Measurements from ENCODE around the gene OR10H2. TPM values are rescaled to one million over a fixed set of nuclear protein-coding genes. Genes with fewer than 3 reads are reported as not detected.

The OR10H2 gene
- total RNA-seq, 1 experiment from 2014 or later: not detected

GRCh38 chr19:15775249-15775648 is 47.4 kb downstream of the OR10H2 start:
- H3K9me3 ChIP-seq (ENCODE audit: control insufficient read depth, insufficient read depth, low read depth, low read length): no peaks in the 10 kb centered on the region
- ChIA-PET CTCF (no interaction called here), POLR2A (no interaction called here)
- in situ Hi-C loops (cut with HindIII; ENCODE audit: low pct_unique_long_range_greater_than_20kb, low sequenced_read_pairs) (no loop called here), intact Hi-C loops (cut with micrococcal nuclease; ENCODE audit: unreplicated experiment) (no loop called here)
- H3K4me1 ChIP-seq (ENCODE audit: control insufficient read depth, insufficient read depth, low read length): no peaks in the 10 kb centered on the region
- no peak for DNase-seq (ENCODE audit: low read depth, low spot score)
- TF ChIP-seq CTCF (IDR thresholded peaks at IDR 0.05) (no peak), TCF7L2 (IDR thresholded peaks at IDR 0.05; ENCODE audit: low read depth, low read length) (no peak), POLR2AphosphoS5 (IDR thresholded peaks at IDR 0.05; ENCODE audit: low read depth, low read length) (no peak), SIN3A (IDR thresholded peaks at IDR 0.05; ENCODE audit: borderline replicate concordance, insufficient read depth, low read depth, low read length) (no peak), REST (IDR thresholded peaks at IDR 0.05; ENCODE audit: insufficient read depth in 1 of 2, low read depth in 2 of 2, low read length in 1 of 2) (no peak)
- no peak overlapping the region for H3K4me3 ChIP-seq (ENCODE audit: low read depth in 2 of 2, low read length in 2 of 2)
- BruUV-seq (replicated peaks): no TSS peak
- H3K27ac ChIP-seq (ENCODE audit: low read length): no peak overlapping the region
- no peaks in the 10 kb centered on the region; the same call in 1 of the 2 replicates for H3K27me3 ChIP-seq (ENCODE audit: control insufficient read depth, insufficient read depth, low read length)
- ATAC-seq: no peak
- no peaks in the 10 kb centered on the region for H3K36me3 ChIP-seq (ENCODE audit: control insufficient read depth, insufficient read depth, low read length)

- Histone ChIP-seq H3K4me3 (ENCODE audit: low read depth in 2 of 2, low read length in 2 of 2) (no peak overlapping the region), H3K27me3 (ENCODE audit: control insufficient read depth, insufficient read depth, low read length) (no peaks in the 10 kb centered on the region; the same call in 1 of the 2 replicates), H3K9me3 (ENCODE audit: control insufficient read depth, insufficient read depth, low read depth, low read length) (no peaks in the 10 kb centered on the region), H3K4me1 (ENCODE audit: control insufficient read depth, insufficient read depth, low read length) (no peaks in the 10 kb centered on the region), H3K27ac (ENCODE audit: low read length) (no peak overlapping the region), H3K36me3 (ENCODE audit: control insufficient read depth, insufficient read depth, low read length) (no peaks in the 10 kb centered on the region)
- ChIA-PET POLR2A (no interaction called here), CTCF (no interaction called here)
- TF ChIP-seq POLR2AphosphoS5 (IDR thresholded peaks at IDR 0.05; ENCODE audit: low read depth, low read length): no peak
- TF ChIP-seq CTCF (IDR thresholded peaks at IDR 0.05): no peak
- TF ChIP-seq SIN3A (IDR thresholded peaks at IDR 0.05; ENCODE audit: borderline replicate concordance, insufficient read depth, low read depth, low read length): no peak
- no peak for TF ChIP-seq REST (IDR thresholded peaks at IDR 0.05; ENCODE audit: insufficient read depth in 1 of 2, low read depth in 2 of 2, low read length in 1 of 2)
- TF ChIP-seq TCF7L2 (IDR thresholded peaks at IDR 0.05; ENCODE audit: low read depth, low read length): no peak
- intact Hi-C loops (cut with micrococcal nuclease; ENCODE audit: unreplicated experiment): no loop called here
- ATAC-seq (no peak), DNase-seq (ENCODE audit: low read depth, low spot score) (no peak)
- no TSS peak for BruUV-seq (replicated peaks)
- in situ Hi-C loops (cut with HindIII; ENCODE audit: low pct_unique_long_range_greater_than_20kb, low sequenced_read_pairs): no loop called here
Observed at GRCh38 chr19:15776264-15776663, 48.4 kb downstream of the OR10H2 start.
